Thymus (tissue), 2 donors: ENCODE measurements around the gene ITPK1. TPM values are rescaled to one million over a fixed set of nuclear protein-coding genes. Genes with fewer than 3 reads are reported as not detected.

ENCODE experiments used
- polyA plus RNA-seq: library from polyadenylated mRNA; stranded (reverse); fragments of 200-250 nt; gene quantifications from one replicate; pipeline ENCODE4 v1.2.3, GENCODE V29; 2013
- total RNA-seq: library from RNA; stranded (reverse); fragments of 120-200 nt; gene quantifications from one replicate; pipeline ENCODE4 v1.2.4, GENCODE V29; 2013
- donor health status: healthy.

ITPK1 gene
- total and polyA plus RNA-seq, 2 donors, result 9.5 to 20.9 TPM

Other genes starting within 250 kb of the ITPK1 start
- 0.71 TPM for gene CHGA, start 192.8 kb downstream of the ITPK1 start, total RNA-seq
- gene CHGA, start 192.8 kb downstream of the ITPK1 start, polyA plus RNA-seq, result 4.3 TPM
- gene MOAP1, start 69.0 kb upstream of the ITPK1 start, total RNA-seq, result 29.7 TPM
- 37.9 TPM for gene MOAP1, start 69.0 kb upstream of the ITPK1 start, polyA plus RNA-seq
- 18.9 TPM for gene LYSET, start 69.4 kb upstream of the ITPK1 start, total RNA-seq
- gene LYSET, start 69.4 kb upstream of the ITPK1 start, polyA plus RNA-seq, result 38.8 TPM
- 22.8 TPM for gene GON7, start 91.1 kb upstream of the ITPK1 start, total RNA-seq
- gene GON7, start 91.1 kb upstream of the ITPK1 start, polyA plus RNA-seq, result 32.3 TPM
- 29.6 TPM for gene UBR7, start 91.3 kb upstream of the ITPK1 start, total RNA-seq
- 19.6 TPM for gene UBR7, start 91.3 kb upstream of the ITPK1 start, polyA plus RNA-seq
- gene BTBD7, start 217.1 kb upstream of the ITPK1 start, total RNA-seq, result 8.4 TPM
- gene BTBD7, start 217.1 kb upstream of the ITPK1 start, polyA plus RNA-seq, result 10.5 TPM
- not detected for gene COX8C, start 231.3 kb upstream of the ITPK1 start, total RNA-seq
- gene COX8C, start 231.3 kb upstream of the ITPK1 start, polyA plus RNA-seq, result not detected